Stimulated activated effector memory CD8-positive, alpha-beta T cell treated with anti-CD3 and anti-CD28 coated beads, Interleukin-12 subunit alpha, Interleukin-12 subunit beta, amount 100 ng/mL, for 72 hours (primary cell): Measurements from ENCODE around the gene DLG4.

Source experiments
- ATAC-seq: fragments of 150-1000 bp; cut with Tn5 transposase; 2 replicates; pipeline ENCODE4 v1.10.0; 2021
- DNase-seq, 2 donors: peaks; one replicate each; pipeline ENCODE4 v3.0.0; 2021 to 2022; ENCODE audit warnings: low spot score in 2 of 2
- H3K27ac Mint-ChIP-seq: one replicate; pipeline ENCODE4 v1.8.0; 2022; ENCODE audit warnings: mild to moderate bottlenecking, mixed read lengths
- H3K36me3 Mint-ChIP-seq: one replicate; pipeline ENCODE4 v1.8.0; 2022; ENCODE audit warnings: mild to moderate bottlenecking, mixed read lengths
- H3K4me1 Mint-ChIP-seq: one replicate; pipeline ENCODE4 v1.8.0; 2022; ENCODE audit warnings: mixed read lengths
- H3K4me3 Mint-ChIP-seq: one replicate; pipeline ENCODE4 v1.8.0; 2022; ENCODE audit warnings: mild to moderate bottlenecking, mixed read lengths
- H3K9me3 Mint-ChIP-seq: one replicate; pipeline ENCODE4 v1.8.0; 2022; ENCODE audit warnings: mixed read lengths

Gene DLG4

DNA sequence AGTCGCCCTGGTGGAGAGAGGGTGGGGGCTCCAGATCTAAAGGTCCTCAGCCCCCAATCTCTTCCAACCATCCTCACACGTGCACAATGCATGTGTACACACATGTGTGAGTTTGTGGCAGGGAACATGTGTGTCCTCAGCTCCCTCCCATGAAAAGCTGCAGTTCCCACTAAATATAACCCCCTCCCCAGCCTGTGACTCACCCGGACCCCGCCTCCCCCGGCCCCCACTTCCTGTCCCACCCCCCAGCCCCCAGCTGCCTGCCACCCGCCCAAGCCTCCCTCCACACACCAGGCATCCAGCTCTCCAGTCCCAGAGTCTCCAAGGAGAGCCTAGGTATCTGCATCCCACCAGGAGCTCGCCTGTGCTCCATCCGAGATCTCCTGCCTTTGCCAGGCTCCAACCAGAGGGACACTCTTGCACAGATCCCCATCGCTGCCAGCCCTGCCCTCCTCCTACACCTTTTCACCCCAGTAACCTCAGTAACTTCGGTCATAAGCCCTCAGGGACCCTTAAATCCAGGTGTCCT lies 3.9 kb downstream of the DLG4 start:
- H3K4me3 Mint-ChIP-seq, result peak overlapping the region; percentile 22
- peak overlapping the region; percentile 1 for H3K27ac Mint-ChIP-seq
- no peaks in the 10 kb centered on the region for H3K9me3 Mint-ChIP-seq
- DNase-seq (no peak), ATAC-seq (no peak)
- H3K36me3 Mint-ChIP-seq, result peaks cover 41% of the 10 kb centered on the region
- H3K4me1 Mint-ChIP-seq, result peaks cover 58% of the 10 kb centered on the region

- Mint-ChIP-seq H3K9me3 (no peaks in the 10 kb centered on the region), H3K27ac (peak overlapping the region; percentile 90), H3K4me1 (peaks cover 53% of the 10 kb centered on the region), H3K36me3 (peaks cover 36% of the 10 kb centered on the region), H3K4me3 (peak overlapping the region; percentile 77)
- ATAC-seq (no peak), DNase-seq (no peak)
These were observed 4.4 kb downstream of the DLG4 start for GRCh38 chr17:7215136-7215638.

GRCh38 chr17:7214300-7215135 lies 5.1 kb downstream of the DLG4 start:
- H3K36me3 Mint-ChIP-seq, result peaks cover 29% of the 10 kb centered on the region
- H3K27ac Mint-ChIP-seq, result peak overlapping the region; percentile 90
- peak overlapping the region; percentile 77 for H3K4me3 Mint-ChIP-seq
- peaks cover 49% of the 10 kb centered on the region for H3K4me1 Mint-ChIP-seq
- DNase-seq (peak; percentile 96 to 100), ATAC-seq (peak; percentile 87)
- no peaks in the 10 kb centered on the region for H3K9me3 Mint-ChIP-seq

DNA sequence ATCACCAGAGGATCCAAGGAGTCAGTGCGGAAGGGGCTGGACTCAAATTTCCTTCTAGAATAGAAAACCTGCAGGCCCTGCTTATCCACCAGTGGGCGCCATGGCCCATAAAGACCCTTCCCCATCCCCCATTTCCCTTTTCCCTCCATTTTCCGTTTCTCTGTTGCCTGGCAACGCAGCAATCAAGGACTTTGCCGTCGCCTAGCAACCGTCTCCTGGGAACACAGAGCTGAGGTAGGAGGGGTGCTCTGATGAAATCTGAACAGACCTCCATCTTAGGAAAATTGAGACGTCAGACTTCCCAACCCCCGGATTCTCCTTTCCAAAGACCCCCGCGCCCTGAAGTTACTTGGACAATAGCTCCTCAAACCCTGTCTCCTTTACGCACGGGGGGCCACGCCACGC lies 5.7 kb downstream of the DLG4 start:
- ATAC-seq (peak; percentile 1), DNase-seq (no peak)
- peaks cover 27% of the 10 kb centered on the region for H3K36me3 Mint-ChIP-seq
- H3K4me1 Mint-ChIP-seq, result peaks cover 43% of the 10 kb centered on the region
- peak overlapping the region; percentile 90 for H3K27ac Mint-ChIP-seq
- peak overlapping the region; percentile 77 for H3K4me3 Mint-ChIP-seq
- no peaks in the 10 kb centered on the region for H3K9me3 Mint-ChIP-seq

GRCh38 chr17:7211491-7212273 lies 8.0 kb downstream of the DLG4 start:
- H3K9me3 Mint-ChIP-seq, result no peaks in the 10 kb centered on the region
- H3K27ac Mint-ChIP-seq, result no peak overlapping the region
- no peak for DNase-seq
- ATAC-seq, result no peak
- no peak overlapping the region for H3K4me3 Mint-ChIP-seq
- H3K4me1 Mint-ChIP-seq, result peaks cover 33% of the 10 kb centered on the region
- H3K36me3 Mint-ChIP-seq, result peaks cover 25% of the 10 kb centered on the region

DNA sequence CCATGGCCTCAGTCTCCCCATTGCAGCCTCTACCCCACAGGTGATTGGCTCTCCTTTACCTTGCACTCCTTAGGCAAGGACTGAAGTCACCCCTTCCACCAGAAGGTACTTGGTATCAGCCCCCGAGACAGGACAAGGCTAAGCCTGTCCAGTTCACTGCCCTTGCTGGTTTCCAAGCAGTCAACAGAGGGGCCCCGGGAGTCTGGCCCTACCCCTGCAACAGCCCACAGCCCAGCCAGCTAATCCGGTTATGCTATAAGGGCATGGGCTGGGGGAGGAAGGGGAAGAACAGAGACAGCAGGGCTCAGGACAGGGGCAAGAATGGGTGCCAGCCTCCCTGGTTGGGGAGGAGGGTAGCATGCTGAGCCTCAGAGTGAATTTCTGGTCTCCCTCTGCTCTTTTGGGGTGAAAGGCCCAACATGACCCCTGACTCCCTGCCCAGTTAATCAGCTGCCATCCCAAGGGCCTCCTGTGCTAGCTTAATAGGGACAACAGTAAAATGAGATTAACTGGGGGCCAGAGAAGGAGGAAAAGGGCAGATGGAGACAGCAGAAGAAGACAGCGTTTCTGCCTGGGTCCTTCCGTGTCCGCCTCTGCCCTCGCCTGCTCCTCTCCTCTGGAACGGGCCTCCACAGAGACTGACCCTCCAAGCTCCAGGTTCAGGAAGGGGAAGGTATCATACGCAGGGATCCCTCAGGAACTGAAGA lies 10.7 kb downstream of the DLG4 start:
- Mint-ChIP-seq H3K27ac (no peak overlapping the region), H3K4me1 (peaks cover 37% of the 10 kb centered on the region), H3K9me3 (no peaks in the 10 kb centered on the region), H3K4me3 (no peak overlapping the region), H3K36me3 (peaks cover 12% of the 10 kb centered on the region)
- ATAC-seq (no peak), DNase-seq (no peak)

DNA sequence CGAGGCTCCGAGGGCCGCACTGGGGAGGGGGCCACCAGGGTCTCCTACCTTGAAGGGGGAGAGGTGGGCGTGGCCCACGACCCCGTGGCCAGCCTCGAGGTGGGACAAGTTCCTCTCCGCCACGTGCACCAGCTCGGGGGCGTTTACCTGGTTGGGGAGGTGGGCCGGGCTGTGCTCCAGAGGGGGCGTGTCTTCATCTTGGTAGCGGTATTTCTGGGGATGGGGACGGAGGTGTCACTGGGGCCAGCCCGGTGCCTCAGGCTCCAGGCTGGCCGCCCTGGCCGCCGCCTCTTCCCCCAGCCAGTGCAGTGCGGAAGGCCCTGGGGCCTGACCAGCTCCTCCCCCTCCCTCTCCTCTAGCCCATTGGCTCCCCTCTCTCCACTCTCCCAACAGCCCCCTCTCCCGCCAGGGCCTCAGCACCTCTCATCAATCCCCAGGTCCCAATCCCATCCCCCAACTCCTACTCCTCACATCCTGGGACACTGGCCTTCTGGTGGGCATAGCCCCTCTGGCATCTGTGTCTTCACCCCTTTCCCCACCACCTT lies 11.5 kb downstream of the DLG4 start:
- peaks cover 11% of the 10 kb centered on the region for H3K36me3 Mint-ChIP-seq
- no peak overlapping the region for H3K4me3 Mint-ChIP-seq
- DNase-seq, result no peak
- H3K9me3 Mint-ChIP-seq, result no peaks in the 10 kb centered on the region
- no peak overlapping the region for H3K27ac Mint-ChIP-seq
- peaks cover 35% of the 10 kb centered on the region for H3K4me1 Mint-ChIP-seq
- ATAC-seq, result no peak

GRCh38 chr17:7207120-7208001 lies 12.3 kb downstream of the DLG4 start:
- ATAC-seq, result no peak
- H3K36me3 Mint-ChIP-seq, result peaks cover 11% of the 10 kb centered on the region
- H3K4me1 Mint-ChIP-seq, result peaks cover 35% of the 10 kb centered on the region
- DNase-seq, result no peak
- no peaks in the 10 kb centered on the region for H3K9me3 Mint-ChIP-seq
- peak overlapping the region; percentile 98 for H3K27ac Mint-ChIP-seq
- H3K4me3 Mint-ChIP-seq, result no peak overlapping the region

DNA sequence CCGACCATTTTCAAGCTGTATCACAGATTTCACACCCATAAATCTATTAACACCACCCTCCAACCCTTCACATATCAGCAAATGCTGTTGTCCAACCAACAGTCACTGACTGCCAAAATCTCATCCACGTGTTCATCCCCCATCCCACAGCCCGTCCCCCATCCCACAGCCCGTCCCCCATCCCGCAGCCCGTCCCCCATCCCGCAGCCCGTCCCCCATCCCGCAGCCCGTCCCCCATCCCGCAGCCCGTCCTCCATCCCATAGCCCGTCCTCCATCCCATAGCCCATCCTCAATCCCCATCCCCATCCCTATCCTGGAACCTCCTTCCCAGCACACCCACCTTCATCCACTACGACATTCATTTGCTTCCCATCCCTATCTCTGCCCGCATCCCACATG lies 14.1 kb downstream of the DLG4 start:
- ATAC-seq, result no peak
- H3K4me3 Mint-ChIP-seq, result peak overlapping the region; percentile 89
- H3K36me3 Mint-ChIP-seq, result peaks cover 11% of the 10 kb centered on the region

DNA sequence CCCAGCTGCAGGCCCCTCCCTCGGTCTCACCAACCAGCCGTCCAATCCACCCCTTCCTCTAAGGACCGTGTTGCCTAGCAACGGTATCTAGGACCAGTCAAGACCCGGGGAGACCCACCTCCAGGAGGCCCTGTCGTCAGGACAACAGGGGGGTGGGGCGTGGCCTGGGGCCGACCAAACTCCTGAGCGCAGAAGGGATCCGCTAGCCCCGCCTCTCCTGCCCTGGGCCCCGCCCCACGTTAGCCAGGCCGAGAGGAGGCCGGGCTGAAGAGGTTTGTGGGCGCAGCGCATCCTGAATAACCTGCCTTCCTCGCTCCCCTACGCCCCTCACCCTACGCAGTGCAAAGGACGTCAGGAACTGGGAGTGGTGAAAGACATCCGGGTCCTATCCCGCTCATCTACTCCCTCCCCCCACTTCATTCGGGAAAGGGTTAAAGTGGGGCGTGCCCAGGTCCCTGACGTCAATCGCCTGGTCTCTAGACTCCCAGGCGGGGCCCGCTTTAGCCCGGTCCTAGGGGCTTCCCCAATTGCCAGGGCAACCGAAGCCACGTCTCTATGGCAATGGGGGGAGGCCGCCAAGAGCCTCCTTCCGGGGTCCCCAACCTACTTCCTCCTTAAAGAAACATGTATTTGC lies 14.7 kb downstream of the DLG4 start:
- H3K9me3 Mint-ChIP-seq, result no peaks in the 10 kb centered on the region
- H3K4me1 Mint-ChIP-seq, result peaks cover 35% of the 10 kb centered on the region
- peak overlapping the region; percentile 89 for H3K4me3 Mint-ChIP-seq
- peaks cover 11% of the 10 kb centered on the region for H3K36me3 Mint-ChIP-seq
- peak; percentile 90 for ATAC-seq
- H3K27ac Mint-ChIP-seq, result peak overlapping the region; percentile 98
- peak; percentile 82 to 97 for DNase-seq

More for the DNA sequence above, 14.1 kb downstream of the DLG4 start:
- peak overlapping the region; percentile 98 for H3K27ac Mint-ChIP-seq
- no peaks in the 10 kb centered on the region for H3K9me3 Mint-ChIP-seq
- DNase-seq, result no peak
- H3K4me1 Mint-ChIP-seq, result peaks cover 35% of the 10 kb centered on the region

DNA sequence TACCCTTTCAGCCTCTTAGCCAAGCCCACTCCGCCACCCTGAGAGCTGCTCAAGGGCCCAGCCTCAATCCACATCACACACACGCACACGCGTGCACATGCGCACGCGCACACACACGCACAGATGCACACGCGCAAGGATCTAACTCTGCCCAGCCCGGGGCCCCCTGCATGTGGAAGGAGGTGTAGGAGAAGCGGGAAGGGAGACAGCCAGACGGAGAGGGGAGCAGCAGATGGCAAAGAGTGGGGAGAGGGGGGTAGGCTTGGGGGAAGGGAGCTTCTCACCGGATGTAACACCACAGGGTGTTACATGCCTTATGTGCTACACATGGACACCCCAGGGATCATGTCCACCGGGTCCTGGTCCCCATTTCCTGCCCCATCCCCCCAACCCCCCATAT lies 15.3 kb downstream of the DLG4 start:
- Mint-ChIP-seq H3K4me1 (peaks cover 35% of the 10 kb centered on the region), H3K9me3 (no peaks in the 10 kb centered on the region), H3K36me3 (peaks cover 11% of the 10 kb centered on the region), H3K4me3 (peak overlapping the region; percentile 89), H3K27ac (peak overlapping the region; percentile 98)
- ATAC-seq, result peak; percentile 3
- DNase-seq, result no peak

GRCh38 chr17:7203391-7203790 lies 16.2 kb downstream of the DLG4 start:
- H3K36me3 Mint-ChIP-seq, result peaks cover 11% of the 10 kb centered on the region

DNA sequence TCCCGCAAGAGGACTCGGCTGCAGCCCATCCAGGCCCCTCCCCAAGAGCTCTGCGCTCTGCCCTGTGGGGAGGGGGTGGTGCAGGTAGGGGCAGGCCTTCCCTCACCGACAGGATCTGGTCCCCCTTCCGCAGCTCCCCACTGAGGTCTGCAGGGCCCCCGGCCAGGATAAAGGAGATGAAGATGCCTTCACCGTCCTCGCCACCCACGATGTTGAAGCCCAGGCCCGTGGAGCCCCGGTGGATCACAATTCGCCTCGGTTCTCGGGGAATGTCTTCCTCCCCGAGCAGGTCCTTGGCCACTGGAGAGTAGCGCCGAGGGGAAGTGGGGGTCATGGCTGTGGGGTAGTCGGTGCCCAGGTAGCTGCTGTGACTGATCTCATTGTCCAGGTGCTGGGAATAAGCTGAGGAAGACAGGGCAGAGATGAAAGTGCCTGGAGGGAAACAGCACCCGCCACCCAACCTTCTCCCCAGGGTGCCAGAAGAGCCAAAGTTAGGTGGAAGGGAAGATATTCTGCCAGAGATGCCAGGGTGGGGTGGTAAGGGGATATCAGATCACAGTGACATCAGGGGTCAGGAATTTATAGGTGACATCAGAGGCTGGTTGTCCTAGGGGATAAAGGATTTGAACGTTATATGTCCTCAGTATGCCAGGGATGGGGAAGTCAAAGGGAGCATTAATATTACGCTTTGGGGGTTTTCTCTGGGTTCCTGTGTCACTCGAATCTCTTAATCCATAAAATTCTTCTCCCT lies 22.8 kb downstream of the DLG4 start:
- no peak for ATAC-seq
- DNase-seq, result no peak
- Mint-ChIP-seq H3K36me3 (no peaks in the 10 kb centered on the region), H3K9me3 (no peaks in the 10 kb centered on the region), H3K4me3 (no peak overlapping the region), H3K27ac (no peak overlapping the region), H3K4me1 (peaks cover 5% of the 10 kb centered on the region)

More at GRCh38 chr17:7203391-7203790, 16.2 kb downstream of the DLG4 start:
- DNase-seq (no peak), ATAC-seq (no peak)
- H3K4me1 Mint-ChIP-seq, result peaks cover 35% of the 10 kb centered on the region
- peak overlapping the region; percentile 98 for H3K27ac Mint-ChIP-seq
- no peaks in the 10 kb centered on the region for H3K9me3 Mint-ChIP-seq
- peak overlapping the region; percentile 89 for H3K4me3 Mint-ChIP-seq
